Endothelial cell of umbilical vein (primary cell): Measurements from ENCODE around the gene MEF2D. TPM values are rescaled to one million over a fixed set of nuclear protein-coding genes. Genes with fewer than 3 reads are reported as not detected.

Experiments
- BruUV-seq: library from RNA; stranded (reverse); fragments of 400-500 nt; replicated peaks from 2 replicates; lab custom pipeline; 2021; lab: Mats Ljungman, UMichigan
- CTCF ChIA-PET: fragments of 300-600, 350-600 bp; sonication (Branson Sonifier 250); formaldehyde crosslinking; loops from one replicate; lab custom pipeline; 2021; ENCODE audit warnings: antibody characterized with exemption, inconsistent platforms; lab: Charles Lee
- POLR2A ChIA-PET: fragments of 300-600, 350-600 bp; sonication (Branson Sonifier 250); formaldehyde crosslinking; loops from one replicate; lab custom pipeline; 2021; ENCODE audit warnings: antibody characterized with exemption, inconsistent platforms; lab: Charles Lee
- DNase-seq: peaks from one replicate; pipeline ENCODE4 v3.0.0-alpha.2; 2011; ENCODE audit warnings: low read depth, low spot score
- FAIRE-seq: peaks from 2 replicates; lab custom pipeline; 2011; peaks lifted over from hg19 to GRCh38; lab: Jason Lieb, UNC
- H2AFZ ChIP-seq: 2 replicates; pipeline ENCODE4 v1.6.0; 2012; ENCODE audit warnings: low read depth, low read length, control low read depth, inconsistent platforms
- H3K27ac ChIP-seq: 2 replicates; pipeline ENCODE4 v1.5.1; 2011; ENCODE audit warnings: low read depth, mild to moderate bottlenecking, control low read depth, low read length, moderate library complexity; ENCODE audit not compliant: insufficient read depth
- H3K27me3 ChIP-seq, 2 experiments: 2 replicates each; pipeline versions ENCODE4 v1.6.0 to v1.6.1; 2011; ENCODE audit warnings: low read length in 2 of 2, mixed read lengths in 1 of 2; ENCODE audit not compliant: control insufficient read depth in 2 of 2, insufficient read depth in 2 of 2
- H3K36me3 ChIP-seq, 2 experiments: 2 replicates in 1 of 2; 3 replicates in 1 of 2; pipeline ENCODE4 v1.5.1; 2011; ENCODE audit warnings: low read length in 2 of 2, mild to moderate bottlenecking in 1 of 2, moderate library complexity in 1 of 2; ENCODE audit not compliant: control insufficient read depth in 2 of 2, insufficient read depth in 2 of 2; ENCODE audit errors: extremely low read depth in 1 of 2
- H3K4me1 ChIP-seq: 3 replicates; pipeline ENCODE4 v1.5.1; 2011; ENCODE audit warnings: mild to moderate bottlenecking, low read length; ENCODE audit not compliant: control insufficient read depth, insufficient read depth; ENCODE audit errors: extremely low read depth
- H3K4me2 ChIP-seq: 2 replicates; pipeline ENCODE4 v1.6.1; 2011; ENCODE audit warnings: low read length, control low read depth, mixed read lengths; ENCODE audit not compliant: insufficient read depth
- H3K4me3 ChIP-seq, 3 experiments: fragments of 200-600 bp in 1 of 3; sonication (generic), shearing (Covaris generic) in 1 of 3; replicated peaks in 1 of 3; 2 replicates each; pipeline ENCODE4 v1.5.1; 2011 to 2016; ENCODE audit warnings: control low read depth in 3 of 3, low read length in 3 of 3, mild to moderate bottlenecking in 2 of 3, inconsistent platforms in 1 of 3, low read depth in 1 of 3, moderate library complexity in 1 of 3; ENCODE audit not compliant: insufficient read depth in 1 of 3
- H3K79me2 ChIP-seq: 2 replicates; pipeline ENCODE4 v1.6.0; 2012; ENCODE audit warnings: low read length, inconsistent platforms; ENCODE audit not compliant: control insufficient read depth, insufficient read depth
- H3K9ac ChIP-seq: replicated peaks from 2 replicates; pipeline ENCODE3; 2011; ENCODE audit warnings: low read length, control low read depth; ENCODE audit not compliant: insufficient read depth; ENCODE audit errors: extremely low read depth
- H3K9me1 ChIP-seq: replicated peaks from 3 replicates; pipeline ENCODE4 v1.6.0; 2011; ENCODE audit warnings: mild to moderate bottlenecking, low read length; ENCODE audit not compliant: control insufficient read depth, insufficient read depth; ENCODE audit errors: extremely low read depth
- H3K9me3 ChIP-seq: replicated peaks from 2 replicates; pipeline ENCODE4 v1.5.1; 2012; ENCODE audit warnings: low read length, inconsistent platforms; ENCODE audit not compliant: control insufficient read depth, insufficient read depth
- H4K20me1 ChIP-seq: replicated peaks from 2 replicates; pipeline ENCODE3; 2011; ENCODE audit warnings: mild to moderate bottlenecking, low read length; ENCODE audit not compliant: control insufficient read depth, insufficient read depth; ENCODE audit errors: extremely low read depth
- EZH2 ChIP-seq: IDR thresholded peaks from 2 replicates; pipeline ENCODE4 v1.6.1; 2012; ENCODE audit warnings: borderline replicate concordance, low read depth, mild to moderate bottlenecking, moderate library complexity, low read length, inconsistent platforms; ENCODE audit not compliant: severe bottlenecking
- FOS ChIP-seq: IDR thresholded peaks from 2 replicates; pipeline ENCODE4 v1.6.1; 2011; ENCODE audit warnings: mild to moderate bottlenecking, low read length, moderate library complexity, borderline replicate concordance; ENCODE audit not compliant: insufficient read depth
- MAX ChIP-seq: IDR thresholded peaks from 2 replicates; pipeline ENCODE4 v1.6.1; 2011; ENCODE audit not compliant: insufficient read depth, insufficient read length
- POLR2A ChIP-seq: IDR thresholded peaks from 2 replicates; pipeline ENCODE4 v1.6.1; 2012; ENCODE audit warnings: low read depth, mild to moderate bottlenecking, control low read depth, low read length
- POLR2AphosphoS5 ChIP-seq: IDR thresholded peaks from 2 replicates; pipeline ENCODE4 v1.6.1; 2012; ENCODE audit warnings: low read depth, mild to moderate bottlenecking, control low read depth, low read length, moderate library complexity; ENCODE audit not compliant: insufficient read depth
- dilution Hi-C: fragments of 300-500 bp; cut with MboI; formaldehyde crosslinking; loops from one replicate; pipeline ENCODE4 v1.15.0; 2019; ENCODE audit warnings: low sequenced_read_pairs; ENCODE audit not compliant: extremely low pct_ligation_motif_present
- intact Hi-C: fragments of 100-400 bp; cut with micrococcal nuclease; formaldehyde crosslinking; loops from one replicate; pipeline ENCODE4 v1.10.0; 2022
- polyA plus RNA-seq, 4 experiments: library from polyadenylated mRNA; depleted of rRNA in 3 of 4; stranded (reverse) in 3 of 4; unstranded in 1 of 4; fragments of >200 nt; gene quantifications; 2 replicates each; pipeline versions ENCODE4 v1.2.1 to v1.2.3, GENCODE V29; 2011 to 2012; ENCODE audit warnings: missing spikeins in 1 of 4
- total RNA-seq: library from RNA; stranded (reverse); gene quantifications from 2 replicates; pipeline ENCODE4 v1.2.3, GENCODE V29; 2021
- TF ChIP-seq, protein P1 (sequence below), 2 donors: IDR thresholded peaks; 1 replicate in 1 of 2; 2 replicates in 1 of 2; pipeline ENCODE4 v1.5.1; 2011; ENCODE audit warnings: low read length in 2 of 2, mild to moderate bottlenecking in 2 of 2, moderate library complexity in 2 of 2, control low read depth in 1 of 2, inconsistent platforms in 1 of 2, low read depth in 1 of 2; ENCODE audit not compliant: insufficient read depth in 1 of 2; ENCODE audit errors: extremely low read depth in 1 of 2

MEF2D gene
- total and polyA plus RNA-seq, 2 donors (not counting 3 experiments of a cell fraction or from before 2014, with no cell fraction given), result 45.4 to 52.2 TPM

DNA sequence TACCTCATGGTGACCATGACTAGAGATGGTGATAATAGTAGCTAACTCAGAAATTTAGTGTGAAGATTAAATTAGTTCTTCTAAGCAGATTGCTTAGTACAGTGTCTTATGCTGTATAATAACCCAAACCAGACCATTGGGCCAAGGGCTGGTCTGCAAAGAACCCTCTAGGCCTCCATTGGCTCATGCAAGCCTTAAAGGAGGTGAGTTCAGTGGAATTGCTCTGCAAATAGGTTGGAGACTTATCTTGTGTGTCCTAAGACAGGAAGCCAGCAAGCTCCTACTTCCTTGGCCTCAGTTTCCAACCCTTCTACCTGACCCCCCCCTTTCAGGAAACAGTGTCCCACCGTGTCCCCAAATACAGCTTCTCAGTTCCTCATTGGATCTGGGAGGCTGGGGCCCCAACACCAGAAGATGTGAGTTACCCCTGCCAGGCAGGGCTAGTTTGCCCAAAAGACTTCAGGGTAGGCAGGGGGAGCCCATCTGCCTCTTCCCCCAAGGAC, 1.9 kb upstream of the MEF2D start:
- BruUV-seq, result no TSS peak
- H3K79me2 ChIP-seq, result peaks cover 30% of the 10 kb centered on the region
- intact Hi-C loops, result loop anchor here (2.0 to 10.0 kb wide), 5 partner anchors 90 to 392 kb away; partner anchors contain the start of genes NAXE and PEAR1
- H3K4me3 ChIP-seq, result no peak overlapping the region
- no peaks in the 10 kb centered on the region for H3K9me3 ChIP-seq
- H3K36me3 ChIP-seq, result no peaks in the 10 kb centered on the region
- FAIRE-seq (no peak), DNase-seq (no peak)
- no peaks in the 10 kb centered on the region for H3K27me3 ChIP-seq
- POLR2A ChIA-PET, result interaction anchor here (0.9 to 1.5 kb wide), 2 partner anchors 12 to 209 kb away, joined by 3 to 6 read pairs; no protein-coding TSS in a partner anchor
- CTCF ChIA-PET, result interaction anchor here (0.7 to 6.1 kb wide), 4 partner anchors 18 to 171 kb away, joined by 3 to 149 read pairs (median 4); no protein-coding TSS in a partner anchor
- no peaks in the 10 kb centered on the region for H4K20me1 ChIP-seq
- peaks cover 48% of the 10 kb centered on the region for H3K4me1 ChIP-seq
- H3K27ac ChIP-seq, result peak overlapping the region; percentile 100
- peak overlapping the region; percentile 98 for H3K9ac ChIP-seq
- H3K4me2 ChIP-seq, result peak overlapping the region; percentile 87
- dilution Hi-C loops, result no loop called here
- TF ChIP-seq EZH2 (no peak), POLR2A (peak; percentile 50)
- no peaks in the 10 kb centered on the region for H3K9me1 ChIP-seq
- H2AFZ ChIP-seq, result no peak overlapping the region

DNA sequence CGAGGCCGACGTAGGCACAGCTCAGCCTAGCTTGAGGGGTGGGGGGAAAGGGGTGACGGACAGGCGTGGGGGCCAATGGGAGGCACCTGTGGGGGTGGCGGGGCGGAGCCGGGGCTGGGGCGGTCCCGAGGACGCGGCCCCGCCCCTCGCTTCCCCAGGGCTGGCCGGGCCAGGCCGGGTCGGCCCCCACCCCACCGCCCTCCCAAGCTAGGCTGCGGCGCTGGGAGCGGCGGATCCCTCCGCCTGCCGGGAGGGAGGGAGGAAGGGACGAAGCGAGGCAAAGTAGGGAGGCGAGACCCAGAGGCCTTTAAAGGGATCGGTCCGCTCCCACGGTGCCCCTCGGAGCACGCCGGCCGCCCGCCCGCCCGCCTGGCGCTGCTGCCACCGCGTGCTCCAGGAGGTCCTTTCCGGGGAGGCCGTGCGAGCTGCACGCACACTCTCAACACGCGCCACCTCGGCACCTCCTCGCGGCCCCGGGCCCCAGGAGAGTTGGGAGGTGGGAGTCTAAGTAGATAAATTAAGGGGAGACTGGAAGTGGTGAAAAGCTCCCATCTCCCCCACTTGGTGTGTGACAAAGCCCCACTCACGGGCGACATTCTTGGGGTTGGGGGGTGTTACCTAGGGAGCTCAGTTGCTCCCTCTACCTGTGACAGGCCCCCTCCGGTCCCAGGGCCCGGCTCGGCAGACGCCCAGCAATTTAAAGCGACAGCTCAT, 375 bp upstream of the MEF2D start:
- Histone ChIP-seq H3K9me1 (no peaks in the 10 kb centered on the region), H3K9me3 (no peaks in the 10 kb centered on the region), H4K20me1 (no peaks in the 10 kb centered on the region), H3K4me1 (peaks cover 63% of the 10 kb centered on the region), H3K79me2 (peaks cover 45% of the 10 kb centered on the region), H3K9ac (peak overlapping the region; percentile 97), H3K27ac (peak overlapping the region; percentile 100), H3K27me3 (no peaks in the 10 kb centered on the region), H3K4me3 (peak overlapping the region; percentile 76 to 95 (median 88)), H2AFZ (no peak overlapping the region), H3K36me3 (no peaks in the 10 kb centered on the region), H3K4me2 (peak overlapping the region; percentile 6)
- peak; percentile 94 for DNase-seq
- POLR2A ChIA-PET, result interaction anchor here (0.9 to 1.7 kb wide), 3 partner anchors 10 to 20 kb away, joined by 3 to 16 read pairs (median 9); no protein-coding TSS in a partner anchor
- dilution Hi-C loops, result no loop called here
- TF ChIP-seq MAX (no peak), POLR2A (peak; percentile 70), EZH2 (no peak), FOS (no peak), POLR2AphosphoS5 (peak; percentile 73)
- TF ChIP-seq, protein P1, sequence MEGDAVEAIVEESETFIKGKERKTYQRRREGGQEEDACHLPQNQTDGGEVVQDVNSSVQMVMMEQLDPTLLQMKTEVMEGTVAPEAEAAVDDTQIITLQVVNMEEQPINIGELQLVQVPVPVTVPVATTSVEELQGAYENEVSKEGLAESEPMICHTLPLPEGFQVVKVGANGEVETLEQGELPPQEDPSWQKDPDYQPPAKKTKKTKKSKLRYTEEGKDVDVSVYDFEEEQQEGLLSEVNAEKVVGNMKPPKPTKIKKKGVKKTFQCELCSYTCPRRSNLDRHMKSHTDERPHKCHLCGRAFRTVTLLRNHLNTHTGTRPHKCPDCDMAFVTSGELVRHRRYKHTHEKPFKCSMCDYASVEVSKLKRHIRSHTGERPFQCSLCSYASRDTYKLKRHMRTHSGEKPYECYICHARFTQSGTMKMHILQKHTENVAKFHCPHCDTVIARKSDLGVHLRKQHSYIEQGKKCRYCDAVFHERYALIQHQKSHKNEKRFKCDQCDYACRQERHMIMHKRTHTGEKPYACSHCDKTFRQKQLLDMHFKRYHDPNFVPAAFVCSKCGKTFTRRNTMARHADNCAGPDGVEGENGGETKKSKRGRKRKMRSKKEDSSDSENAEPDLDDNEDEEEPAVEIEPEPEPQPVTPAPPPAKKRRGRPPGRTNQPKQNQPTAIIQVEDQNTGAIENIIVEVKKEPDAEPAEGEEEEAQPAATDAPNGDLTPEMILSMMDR (IDR thresholded peaks at IDR 0.05; ENCODE audit: extremely low read depth in 1 of 2, insufficient read depth in 1 of 2, low read depth in 1 of 2, low read length in 2 of 2), result peak; percentile 48 to 49
- intact Hi-C loops, result loop anchor here (1.0 to 10.0 kb wide), 6 partner anchors 21 to 394 kb away; partner anchors contain the start of genes NAXE and PEAR1
- TSS peak; percentile 32 for BruUV-seq
- FAIRE-seq, result peak; percentile 95
- CTCF ChIA-PET, result interaction anchor here (0.7 to 6.1 kb wide), 15 partner anchors 8 to 115 kb away, joined by 3 to 149 read pairs (median 4); partner anchors contain the start of gene IQGAP3
